H9 (cell line): Measurements from ENCODE around the gene GPR62. TPM values are rescaled to one million over a fixed set of nuclear protein-coding genes. Genes with fewer than 3 reads are reported as not detected.

Experiments
- DNase-seq: peaks from one replicate; pipeline ENCODE4 v3.0.0-alpha.2; 2017
- H2AFZ ChIP-seq: one replicate; pipeline ENCODE4 v1.6.1; 2013; ENCODE audit warnings: mild to moderate bottlenecking, low read length, control low read depth, moderate library complexity
- H2AK5ac ChIP-seq: 2 replicates; pipeline ENCODE4 v1.6.1; 2013; ENCODE audit warnings: low read length, control low read depth, mixed read lengths; ENCODE audit not compliant: insufficient read length
- H2BK120ac ChIP-seq: one replicate; pipeline ENCODE4 v1.6.1; 2013; ENCODE audit warnings: low read depth, mild to moderate bottlenecking, low read length, control low read depth, inconsistent platforms; ENCODE audit not compliant: poor library complexity, severe bottlenecking
- H2BK12ac ChIP-seq: 2 replicates; pipeline ENCODE4 v1.6.1; 2013; ENCODE audit warnings: low read length, control low read depth, mixed read lengths, low read depth; ENCODE audit not compliant: insufficient read length
- H2BK15ac ChIP-seq: 2 replicates; pipeline ENCODE4 v1.6.1; 2013; ENCODE audit warnings: low read depth, low read length, control low read depth
- H2BK20ac ChIP-seq: one replicate; pipeline ENCODE4 v1.6.1; 2013; ENCODE audit warnings: low read depth, mild to moderate bottlenecking, low read length, control low read depth, inconsistent platforms; ENCODE audit not compliant: poor library complexity, severe bottlenecking
- H2BK5ac ChIP-seq: 2 replicates; pipeline ENCODE4 v1.6.1; 2013; ENCODE audit warnings: low read length, control low read depth, mixed read lengths; ENCODE audit not compliant: insufficient read length
- H3K14ac ChIP-seq: 2 replicates; pipeline ENCODE4 v1.6.1; 2013; ENCODE audit warnings: low read length, control low read depth; ENCODE audit not compliant: insufficient read depth
- H3K18ac ChIP-seq: 2 replicates; pipeline ENCODE4 v1.6.1; 2013; ENCODE audit warnings: low read depth, mild to moderate bottlenecking, mixed read lengths, low read length, control low read depth; ENCODE audit not compliant: insufficient read length
- H3K23ac ChIP-seq: 2 replicates; pipeline ENCODE4 v1.6.1; 2013; ENCODE audit warnings: low read length, control low read depth, mixed read lengths, low read depth; ENCODE audit not compliant: insufficient read length
- H3K23me2 ChIP-seq: 2 replicates; pipeline ENCODE4 v1.6.1; 2013; ENCODE audit warnings: low read depth, mild to moderate bottlenecking, mixed read lengths, low read length, control low read depth; ENCODE audit not compliant: insufficient read length, poor library complexity, severe bottlenecking
- H3K27ac ChIP-seq: 2 replicates; pipeline ENCODE4 v1.5.1; 2013; ENCODE audit warnings: low read length, control low read depth, mixed read lengths, low read depth; ENCODE audit not compliant: insufficient read length
- H3K27me3 ChIP-seq: 2 replicates; pipeline ENCODE4 v1.6.1; 2013; ENCODE audit warnings: low read length, control low read depth, inconsistent platforms; ENCODE audit not compliant: insufficient read depth
- H3K4ac ChIP-seq: 2 replicates; pipeline ENCODE4 v1.6.1; 2013; ENCODE audit warnings: low read depth, mild to moderate bottlenecking, control low read depth, inconsistent platforms, low read length, moderate library complexity
- H3K4me1 ChIP-seq: 2 replicates; pipeline ENCODE4 v1.6.1; 2013; ENCODE audit warnings: low read length, control low read depth, inconsistent platforms; ENCODE audit not compliant: insufficient read depth
- H3K4me2 ChIP-seq: 2 replicates; pipeline ENCODE4 v1.6.1; 2013; ENCODE audit warnings: low read length, control low read depth, mixed read lengths; ENCODE audit not compliant: insufficient read length, insufficient read depth
- H3K56ac ChIP-seq: 2 replicates; pipeline ENCODE4 v1.6.1; 2013; ENCODE audit warnings: low read depth, mild to moderate bottlenecking, mixed read lengths, low read length, control low read depth; ENCODE audit not compliant: insufficient read length
- H3K79me1 ChIP-seq: 2 replicates; pipeline ENCODE4 v1.6.1; 2013; ENCODE audit warnings: low read depth, mild to moderate bottlenecking, moderate library complexity, low read length, control low read depth, inconsistent platforms; ENCODE audit not compliant: insufficient read depth, poor library complexity, severe bottlenecking
- H3K79me2 ChIP-seq: 2 replicates; pipeline ENCODE4 v1.6.1; 2013; ENCODE audit warnings: low read length, control low read depth, inconsistent platforms; ENCODE audit not compliant: insufficient read depth
- H3K9ac ChIP-seq: 2 replicates; pipeline ENCODE4 v1.6.1; 2013; ENCODE audit warnings: low read length, control low read depth, mixed read lengths; ENCODE audit not compliant: insufficient read length; ENCODE audit errors: extremely low read depth
- H3K9me3 ChIP-seq: one replicate; pipeline ENCODE4 v1.6.1; 2013; ENCODE audit warnings: low read depth, low read length, inconsistent platforms; ENCODE audit not compliant: control insufficient read depth
- H3T11ph ChIP-seq: one replicate; pipeline ENCODE4 v1.6.1; 2013; ENCODE audit warnings: mild to moderate bottlenecking, low read length, control low read depth, inconsistent platforms
- H4K20me1 ChIP-seq: one replicate; pipeline ENCODE4 v1.6.1; 2013; ENCODE audit not compliant: control insufficient read depth, insufficient read length, insufficient read depth
- H4K5ac ChIP-seq: 2 replicates; pipeline ENCODE4 v1.6.1; 2013; ENCODE audit warnings: low read depth, mild to moderate bottlenecking, mixed read lengths, low read length, control low read depth; ENCODE audit not compliant: insufficient read length
- H4K8ac ChIP-seq: replicated peaks from 2 replicates; pipeline ENCODE4 v1.6.1; 2013; ENCODE audit warnings: low read length, control low read depth, mixed read lengths, low read depth; ENCODE audit not compliant: insufficient read length
- H4K91ac ChIP-seq: 2 replicates; pipeline ENCODE4 v1.6.1; 2013; ENCODE audit warnings: low read depth, mild to moderate bottlenecking, moderate library complexity, mixed read lengths, low read length, control low read depth; ENCODE audit not compliant: insufficient read length
- H3K27ac Mint-ChIP-seq, 3 experiments: 2 replicates in 2 of 3; 3 replicates in 1 of 3; pipeline ENCODE4 v1.8.0; 2020 to 2021; ENCODE audit warnings: mixed read lengths in 3 of 3, mild to moderate bottlenecking in 1 of 3, moderate library complexity in 1 of 3
- H3K27me3 Mint-ChIP-seq: 2 replicates; pipeline ENCODE4 v1.8.0; 2021; ENCODE audit warnings: low read depth, mild to moderate bottlenecking, moderate library complexity, mixed read lengths
- H3K36me3 Mint-ChIP-seq, 3 experiments: 2 replicates in 2 of 3; 3 replicates in 1 of 3; pipeline ENCODE4 v1.8.0; 2020 to 2021; ENCODE audit warnings: low read depth in 3 of 3, mixed read lengths in 3 of 3; ENCODE audit not compliant: insufficient read depth in 1 of 3
- H3K4me1 Mint-ChIP-seq, 2 experiments: 2 replicates each; pipeline ENCODE4 v1.8.0; 2020; ENCODE audit warnings: mixed read lengths in 2 of 2
- H3K4me3 Mint-ChIP-seq, 2 experiments: 2 replicates in 1 of 2; 3 replicates in 1 of 2; pipeline ENCODE4 v1.8.0; 2020 to 2021; ENCODE audit warnings: mild to moderate bottlenecking in 2 of 2, mixed read lengths in 2 of 2, moderate library complexity in 1 of 2
- H3K9me3 Mint-ChIP-seq, 2 experiments: 2 replicates in 1 of 2; 3 replicates in 1 of 2; pipeline ENCODE4 v1.8.0; 2020; ENCODE audit warnings: mild to moderate bottlenecking in 2 of 2, mixed read lengths in 2 of 2, moderate library complexity in 1 of 2
- CTCF ChIP-seq: fragments of 200-600 bp; sonication (generic); conservative IDR thresholded peaks from 3 replicates; pipeline ENCODE4 v1.8.0; 2021; ENCODE audit warnings: antibody characterized with exemption, mild to moderate bottlenecking
- WGBS: extraction: QIAGEN DNeasy Blood & Tissue Kit; methylation state at CpG from one replicate; pipeline ENCODE4 v1.1.7; 2013; ENCODE audit warnings: missing lambda C conversion rate, low lambda C conversion rate, mixed read lengths; ENCODE audit not compliant: insufficient read length; ENCODE audit errors: extremely low coverage; 5-methylcytosine and 5-hydroxymethylcytosine counted together
- total RNA-seq: library from RNA; stranded (reverse); gene quantifications from 2 replicates; pipeline ENCODE4 v1.2.1, GENCODE V29; 2021

GPR62 gene
- total RNA-seq, 1 experiment from 2014 or later: 0.13 TPM

- Histone ChIP-seq H3K4ac (no peak overlapping the region), H3K27me3 (peaks cover 5% of the 10 kb centered on the region; the same call in 1 of the 2 replicates)
- no peak for DNase-seq
Observed at GRCh38 chr3:51971350-51971749, 16.2 kb downstream of the GPR62 start.

More at GRCh38 chr3:51971350-51971749, 16.2 kb downstream of the GPR62 start:
- H3K9me3 ChIP-seq: no peaks in the 10 kb centered on the region
- no peak overlapping the region for H3K27ac ChIP-seq
- no peak overlapping the region for H3K9ac ChIP-seq
- H2BK20ac ChIP-seq: no peak overlapping the region
- no peak overlapping the region for H2BK5ac ChIP-seq
- Mint-ChIP-seq H3K9me3 (no peaks in the 10 kb centered on the region), H3K4me3 (no peak overlapping the region; a peak in 1 of 5 replicates), H3K36me3 (peaks cover 0 to 2% (median 0%) of the 10 kb centered on the region in 3 experiments; a peak in 3 of 7 replicates), H3K27ac (no peak overlapping the region), H3K4me1 (peaks cover 32 to 53% of the 10 kb centered on the region in 2 experiments), H3K27me3 (peaks cover 21% of the 10 kb centered on the region)
- H3K79me1 ChIP-seq: no peaks in the 10 kb centered on the region
- no peak overlapping the region for H2AFZ ChIP-seq
- H3K56ac ChIP-seq: no peak overlapping the region
- no peak overlapping the region for H3K23ac ChIP-seq
- H3K14ac ChIP-seq: no peak overlapping the region
- no peak overlapping the region for H3T11ph ChIP-seq
- H2BK120ac ChIP-seq: no peak overlapping the region
- peaks cover 3% of the 10 kb centered on the region for H4K20me1 ChIP-seq
- H4K8ac ChIP-seq: no peak overlapping the region
- no CpG with 5 or more reads among the region's 11 CpGs for WGBS
- no peak overlapping the region for H4K91ac ChIP-seq
- no peak overlapping the region for H3K4me2 ChIP-seq
- no peak overlapping the region for H3K18ac ChIP-seq
- peaks cover 21% of the 10 kb centered on the region; the same call in 1 of the 2 replicates for H3K4me1 ChIP-seq
- H2BK15ac ChIP-seq: no peak overlapping the region
- H2BK12ac ChIP-seq: no peak overlapping the region
- TF ChIP-seq CTCF: no peak
- no peaks in the 10 kb centered on the region for H3K79me2 ChIP-seq
- H3K23me2 ChIP-seq: peaks cover 21% of the 10 kb centered on the region
- no peak overlapping the region for H4K5ac ChIP-seq
- no peak overlapping the region for H2AK5ac ChIP-seq
